K562 (cell line): ENCODE measurements around the gene ECSCR. TPM values are rescaled to one million over a fixed set of nuclear protein-coding genes. Genes with fewer than 3 reads are reported as not detected.

Experiments used
- ATAC-seq: fragments of 200-7000 bp; cut with Tn5 transposase; 3 replicates; pipeline ENCODE4 v1.9.1; 2020; ENCODE audit warnings: moderate library complexity
- BruUV-seq: library from RNA; stranded (reverse); fragments of 400-500 nt; replicated peaks from 2 replicates; lab custom pipeline; 2021; lab: Mats Ljungman, UMichigan
- CTCF ChIA-PET: fragments of 300-600 bp; formaldehyde crosslinking; extraction: SDS; loops from one replicate; lab custom pipeline; 2021; ENCODE audit warnings: low intra/inter-chr PET ratio; lab: Yijun Ruan, JAX
- POLR2A ChIA-PET: fragments of 300-600, 350-650 bp; sonication (Branson Sonifier 250); formaldehyde crosslinking; extraction: SDS; loops from one replicate; lab custom pipeline; 2021; ENCODE audit warnings: antibody characterized with exemption, inconsistent platforms; lab: Yijun Ruan, JAX
- DNase-seq, 4 experiments: peaks; one replicate each; pipeline versions ENCODE4 v3.0.0 to v3.0.0-alpha.2; 2011 to 2018; ENCODE audit warnings: low spot score in 3 of 4, mixed read lengths in 3 of 4; ENCODE audit errors: extremely low read depth in 1 of 4
- FAIRE-seq: peaks from 2 replicates; lab custom pipeline; 2011; peaks lifted over from hg19 to GRCh38; lab: Jason Lieb, UNC
- H2AFZ ChIP-seq: 2 replicates; pipeline ENCODE4 v1.6.0; 2011; ENCODE audit warnings: low read depth, low read length, control low read depth, inconsistent platforms
- H3K27ac ChIP-seq: fragments of 200-600 bp; 3 replicates; pipeline ENCODE4 v1.8.0; 2011; ENCODE audit warnings: low read depth, mild to moderate bottlenecking, control low read depth, inconsistent platforms, low read length, moderate library complexity, mixed read lengths; ENCODE audit errors: extremely low read depth
- H3K27me3 ChIP-seq, 2 experiments: fragments of 300-600 bp in 1 of 2; 2 replicates in 1 of 2; 3 replicates in 1 of 2; pipeline versions ENCODE4 v1.6.0 to v1.8.0; 2011; ENCODE audit warnings: inconsistent platforms in 2 of 2, low read length in 2 of 2, mild to moderate bottlenecking in 1 of 2, mixed read lengths in 1 of 2, moderate library complexity in 1 of 2; ENCODE audit not compliant: control insufficient read depth in 2 of 2, insufficient read depth in 2 of 2
- H3K36me3 ChIP-seq: fragments of 300-600 bp; 3 replicates; pipeline ENCODE4 v1.8.0; 2011; ENCODE audit warnings: mild to moderate bottlenecking, low read length, inconsistent platforms; ENCODE audit not compliant: control insufficient read depth, insufficient read depth
- H3K4me1 ChIP-seq, 2 experiments: fragments of 200-600 bp in 1 of 2; replicated peaks in 1 of 2; 2 replicates in 1 of 2; 3 replicates in 1 of 2; pipeline versions ENCODE4 v1.5.1 to v1.8.0; 2011; ENCODE audit warnings: inconsistent platforms in 2 of 2, low read length in 2 of 2, mild to moderate bottlenecking in 1 of 2, mixed read lengths in 1 of 2, moderate library complexity in 1 of 2; ENCODE audit not compliant: control insufficient read depth in 2 of 2, insufficient read depth in 2 of 2
- H3K4me2 ChIP-seq: 2 replicates; pipeline ENCODE4 v1.6.1; 2011; ENCODE audit warnings: low read length, control low read depth, inconsistent platforms, mixed read lengths; ENCODE audit not compliant: insufficient read depth
- H3K4me3 ChIP-seq: fragments of 200-600 bp; sonication (generic), shearing (Covaris generic); 2 replicates; pipeline ENCODE4 v1.5.1; 2016; ENCODE audit warnings: control low read depth, inconsistent platforms
- H3K79me2 ChIP-seq: fragments of 200-600 bp; 3 replicates; pipeline ENCODE4 v1.8.0; 2011; ENCODE audit warnings: low read length, inconsistent platforms; ENCODE audit not compliant: control insufficient read depth, insufficient read depth
- H3K9ac ChIP-seq, 2 experiments: 2 replicates each; pipeline versions ENCODE4 v1.6.0 to v1.6.1; 2011; ENCODE audit warnings: low read depth in 2 of 2, low read length in 2 of 2, control low read depth in 1 of 2, inconsistent platforms in 1 of 2, mild to moderate bottlenecking in 1 of 2, mixed read lengths in 1 of 2; ENCODE audit not compliant: insufficient read depth in 1 of 2
- H3K9me1 ChIP-seq: one replicate; pipeline ENCODE4 v1.6.0; 2011; ENCODE audit warnings: inconsistent platforms, mild to moderate bottlenecking, low read length, moderate library complexity; ENCODE audit not compliant: control insufficient read depth, insufficient read depth
- H3K9me3 ChIP-seq: replicated peaks from 2 replicates; pipeline ENCODE4 v1.5.1; 2011; ENCODE audit warnings: low read depth, low read length, inconsistent platforms; ENCODE audit not compliant: control insufficient read depth, insufficient read depth
- H4K20me1 ChIP-seq: replicated peaks from 2 replicates; pipeline ENCODE4 v1.6.1; 2011; ENCODE audit warnings: low read length, inconsistent platforms, mixed read lengths; ENCODE audit not compliant: control insufficient read depth, insufficient read depth
- CEBPB ChIP-seq: fragments of 450-650 bp; IDR thresholded peaks from 2 replicates; pipeline ENCODE4 v1.6.1; 2016; ENCODE audit warnings: missing genetic modification characterization, missing compliant biosample characterization
- DPF2 ChIP-seq: fragments of 450-650 bp; IDR thresholded peaks from 2 replicates; pipeline ENCODE4 v1.6.1; 2016
- KDM1A ChIP-seq, 2 experiments: fragments of 450-650 bp; IDR thresholded peaks; 2 replicates each; pipeline ENCODE4 v1.6.1; 2016; ENCODE audit warnings: mild to moderate bottlenecking in 2 of 2
- MAFK ChIP-seq: IDR thresholded peaks from 2 replicates; pipeline ENCODE4 v1.6.1; 2011; ENCODE audit warnings: low read length, improper control_type of control experiment
- NRF1 ChIP-seq, 2 experiments: fragments of 450-650 bp; IDR thresholded peaks in 1 of 2; conservative IDR thresholded peaks in 1 of 2; 2 replicates each; pipeline ENCODE4 v1.6.1; 2014; ENCODE audit warnings: mild to moderate bottlenecking in 2 of 2
- RCOR1 ChIP-seq, 2 experiments: IDR thresholded peaks; 2 replicates each; pipeline ENCODE4 v1.6.1; 2012; ENCODE audit warnings: low read depth in 2 of 2, low read length in 2 of 2, borderline replicate concordance in 1 of 2, improper control_type of control experiment in 1 of 2
- ZNF778 ChIP-seq: fragments of 450-650 bp; formaldehyde crosslinking; IDR thresholded peaks from 2 replicates; pipeline ENCODE4 v1.4.0; 2020; ENCODE audit warnings: mild to moderate bottlenecking, moderate library complexity
- WGBS: fragments of 100-300 bp; shearing (Covaris generic); methylation state at CpG from one replicate; pipeline ENCODE4 v1.1.6; 2016; ENCODE audit warnings: low coverage, mixed read lengths; ENCODE audit not compliant: insufficient coverage; ENCODE audit errors: missing lambda C conversion rate; 5-methylcytosine and 5-hydroxymethylcytosine counted together
- in situ Hi-C: fragments of 300-500 bp; cut with MboI; formaldehyde crosslinking; loops from 4 replicates; pipeline ENCODE4 v1.15.0; 2018; ENCODE audit warnings: inconsistent platforms, mixed read lengths
- intact Hi-C: fragments of 100-400 bp; cut with micrococcal nuclease; formaldehyde crosslinking; loops from 2 replicates; pipeline ENCODE4 v1.14.2; 2022
- polyA plus RNA-seq, 8 experiments: library from polyadenylated mRNA; depleted of rRNA in 4 of 8; stranded (reverse) in 5 of 8; unstranded in 3 of 8; fragments of >200 nt; fragmentation: Nextera tagmentation in 2 of 8; fragmentation: Illumina TruSeq in 1 of 8; extraction: Ambion mirVana in 2 of 8; extraction: Trizol in 1 of 8; gene quantifications; 2 replicates each; pipeline versions ENCODE4 v1.2.1 to v1.2.3, GENCODE V29; 2011 to 2014; ENCODE audit warnings: inconsistent platforms in 1 of 8, missing spikeins in 1 of 8
- total RNA-seq, 7 experiments: library from RNA; depleted of rRNA in 6 of 7; stranded (reverse); fragments of >200 nt in 6 of 7; fragmentation: Illumina TruSeq in 2 of 7; extraction: Trizol in 2 of 7; gene quantifications; 2 replicates each; pipeline versions ENCODE4 v1.2.1 to v1.2.3, GENCODE V29; 2011 to 2021; ENCODE audit warnings: low replicate concordance in 1 of 7
- TF ChIP-seq, protein P1 (sequence below): fragments of 250-450 bp; sonication (Bioruptor Pico); IDR thresholded peaks from 2 replicates; pipeline ENCODE4 v1.6.1; 2021; ENCODE audit warnings: mild to moderate bottlenecking
- TF ChIP-seq, protein P2 (sequence below): fragments of 450-650 bp; formaldehyde crosslinking; IDR thresholded peaks from 2 replicates; pipeline ENCODE4 v1.4.0; 2022; ENCODE audit warnings: mild to moderate bottlenecking, moderate library complexity

The ECSCR gene
- total and polyA plus RNA-seq, 9 of the 15 experiments (the other 6 are each of a cell fraction or from before 2014, with no cell fraction given), result 0.10 to 0.25 (median 0.13) TPM; not detected in 6

DNA sequence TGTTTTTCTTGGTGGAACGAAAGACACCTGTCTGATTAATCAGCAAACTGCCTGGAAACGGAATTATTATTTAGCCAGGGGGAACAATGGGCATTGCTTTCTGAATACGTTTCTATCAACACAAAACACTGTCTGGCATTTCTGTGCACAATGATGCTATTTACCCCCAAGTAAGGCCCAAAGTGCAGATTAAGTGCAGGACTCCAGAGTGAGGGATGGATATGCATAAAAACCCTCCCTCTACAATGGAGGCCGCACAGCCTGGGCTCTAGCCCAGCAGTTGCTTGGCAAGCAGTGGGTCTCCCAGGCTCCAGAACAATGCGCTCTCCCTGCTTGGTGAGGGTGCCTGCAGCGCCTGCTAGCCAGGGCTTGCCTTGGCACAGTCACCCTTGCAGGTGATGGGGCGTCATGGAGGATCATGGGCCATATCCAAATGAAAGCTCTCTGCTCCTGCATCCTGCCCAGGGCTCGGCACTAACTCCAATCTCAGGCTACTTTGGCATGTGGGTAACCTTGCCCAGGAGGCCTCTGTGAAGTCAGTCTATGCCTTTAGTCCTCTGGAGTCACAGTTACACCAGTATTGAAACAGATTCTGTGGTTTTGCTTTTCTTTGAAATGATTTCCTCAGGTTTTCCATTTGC is 47.2 kb downstream of the ECSCR start (continued):
- TF ChIP-seq, protein P1, sequence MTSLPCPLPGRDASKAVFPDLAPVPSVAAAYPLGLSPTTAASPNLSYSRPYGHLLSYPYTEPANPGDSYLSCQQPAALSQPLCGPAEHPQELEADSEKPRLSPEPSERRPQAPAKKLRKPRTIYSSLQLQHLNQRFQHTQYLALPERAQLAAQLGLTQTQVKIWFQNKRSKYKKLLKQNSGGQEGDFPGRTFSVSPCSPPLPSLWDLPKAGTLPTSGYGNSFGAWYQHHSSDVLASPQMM (CRISPR knock-in tag), result no peak
- TF ChIP-seq CEBPB (tag) (no peak), RCOR1 (IDR thresholded peaks at IDR 0.05; ENCODE audit: borderline replicate concordance in 1 of 2, low read depth in 2 of 2, low read length in 2 of 2) (no peak)
- TF ChIP-seq, protein P2, sequence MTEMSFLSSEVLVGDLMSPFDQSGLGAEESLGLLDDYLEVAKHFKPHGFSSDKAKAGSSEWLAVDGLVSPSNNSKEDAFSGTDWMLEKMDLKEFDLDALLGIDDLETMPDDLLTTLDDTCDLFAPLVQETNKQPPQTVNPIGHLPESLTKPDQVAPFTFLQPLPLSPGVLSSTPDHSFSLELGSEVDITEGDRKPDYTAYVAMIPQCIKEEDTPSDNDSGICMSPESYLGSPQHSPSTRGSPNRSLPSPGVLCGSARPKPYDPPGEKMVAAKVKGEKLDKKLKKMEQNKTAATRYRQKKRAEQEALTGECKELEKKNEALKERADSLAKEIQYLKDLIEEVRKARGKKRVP (CRISPR knock-in tag), result no peak

DNA sequence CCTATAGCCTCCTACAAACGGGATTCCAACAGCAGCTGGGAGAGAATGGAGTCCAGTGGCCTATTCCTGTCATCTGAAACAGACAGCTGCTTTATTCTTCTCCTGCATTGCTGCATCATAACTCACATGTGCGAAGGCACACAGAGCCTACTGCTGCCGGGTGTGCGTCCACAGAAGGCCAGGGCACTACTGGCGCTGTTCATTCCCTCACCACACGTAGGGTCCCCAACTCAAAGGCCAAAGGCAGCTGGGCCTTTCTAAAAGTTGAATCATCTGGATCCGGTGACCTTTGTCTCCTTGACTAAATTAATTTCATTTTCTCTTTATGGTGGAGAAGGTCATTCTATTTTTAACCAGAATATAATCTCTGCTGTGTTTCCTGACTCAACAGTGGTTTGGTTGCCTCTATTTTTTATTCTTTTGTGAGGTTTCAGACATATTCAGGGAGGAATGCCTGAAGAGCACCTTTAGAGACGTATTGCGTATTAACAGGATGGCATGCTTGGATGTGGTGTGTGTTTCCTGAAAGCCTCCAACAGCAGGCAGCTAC is 47.9 kb downstream of the ECSCR start:
- POLR2A ChIA-PET, result interaction anchor here (0.6 to 1.4 kb wide), 4 partner anchors 9 to 239 kb away, joined by 3 to 5 read pairs (median 4); partner anchors contain the start of gene SPATA24
- BruUV-seq, result no TSS peak
- Histone ChIP-seq H2AFZ (no peak overlapping the region), H3K4me3 (no peak overlapping the region), H3K9ac (no peak overlapping the region), H3K27me3 (no peaks in the 10 kb centered on the region), H3K4me2 (no peak overlapping the region), H3K9me3 (no peaks in the 10 kb centered on the region), H3K36me3 (no peaks in the 10 kb centered on the region)
- in situ Hi-C loops, result loop anchor here (10.0 kb wide), 1 partner anchor 350 kb away; no protein-coding TSS in a partner anchor
- TF ChIP-seq DPF2 (no peak), KDM1A (IDR thresholded peaks at IDR 0.05) (no peak), MAFK (no peak), ZNF778 (no peak), NRF1 (conservative IDR thresholded peaks at IDR 0.05 in 1 of 2, IDR thresholded peaks at IDR 0.05 in 1 of 2) (0 out of 4 replicates have a peak, but pooled peaks of 1 of the 2 experiments have one; percentile 13)
- TF ChIP-seq, all 486 proteins: peak for 1
- FAIRE-seq (no peak), ATAC-seq (no peak), DNase-seq (no peak)
- H3K4me1 ChIP-seq, result peaks cover 4 to 13% of the 10 kb centered on the region in 2 experiments
- no peaks in the 10 kb centered on the region for H3K9me1 ChIP-seq
- no peaks in the 10 kb centered on the region for H4K20me1 ChIP-seq
- intact Hi-C loops, result loop anchor here (5.0 kb wide), 1 partner anchor 127 kb away; no protein-coding TSS in a partner anchor
- H3K27ac ChIP-seq, result no peak overlapping the region
- 77% methylated on average over 9 of the region's 9 CpGs for WGBS
- CTCF ChIA-PET, result no interaction called here
- H3K79me2 ChIP-seq, result no peaks in the 10 kb centered on the region
